Smooth muscle cell of bladder (primary cell): ENCODE results near the gene ANKRD28. TPM values are rescaled to one million over a fixed set of nuclear protein-coding genes. Genes with fewer than 3 reads are reported as not detected.

Experiments used
- total RNA-seq: library from RNA; depleted of rRNA; stranded (reverse); fragments of >200 nt; gene quantifications from 2 replicates; pipeline ENCODE4 v1.2.3, GENCODE V29; 2014

The ANKRD28 gene
- 131 and 178 TPM in 2 replicates for total RNA-seq

GRCh38 chr3:15797642-15798303 is at the start of gene ANKRD28:
Gene ANKRD28, minus strand, starts transcription at chr3:15797979. Its CDS starts 1,458 bp downstream, at chr3:15796521.

Other genes with a start within 250 kb of the ANKRD28 start
- 19.4 and 22.0 TPM in 2 replicates for gene HACL1, start 196.4 kb downstream of the ANKRD28 start, total RNA-seq
- gene BTD, start 196.2 kb downstream of the ANKRD28 start, total RNA-seq = 19.2 and 31.0 TPM in 2 replicates